CD4-positive, alpha-beta T cell treated with Interleukin-17A for 1 hour (primary cell): Measurements from ENCODE around the gene POTEE.
"Not testable (repeated sequence)": the region's sequence is repeated elsewhere in the genome, so short reads cannot be mapped to it uniquely, and the experiment has no call there.

Experiments
- DNase-seq: peaks from one replicate; pipeline ENCODE4 v3.0.0-alpha.2; 2020

The POTEE gene

DNA sequence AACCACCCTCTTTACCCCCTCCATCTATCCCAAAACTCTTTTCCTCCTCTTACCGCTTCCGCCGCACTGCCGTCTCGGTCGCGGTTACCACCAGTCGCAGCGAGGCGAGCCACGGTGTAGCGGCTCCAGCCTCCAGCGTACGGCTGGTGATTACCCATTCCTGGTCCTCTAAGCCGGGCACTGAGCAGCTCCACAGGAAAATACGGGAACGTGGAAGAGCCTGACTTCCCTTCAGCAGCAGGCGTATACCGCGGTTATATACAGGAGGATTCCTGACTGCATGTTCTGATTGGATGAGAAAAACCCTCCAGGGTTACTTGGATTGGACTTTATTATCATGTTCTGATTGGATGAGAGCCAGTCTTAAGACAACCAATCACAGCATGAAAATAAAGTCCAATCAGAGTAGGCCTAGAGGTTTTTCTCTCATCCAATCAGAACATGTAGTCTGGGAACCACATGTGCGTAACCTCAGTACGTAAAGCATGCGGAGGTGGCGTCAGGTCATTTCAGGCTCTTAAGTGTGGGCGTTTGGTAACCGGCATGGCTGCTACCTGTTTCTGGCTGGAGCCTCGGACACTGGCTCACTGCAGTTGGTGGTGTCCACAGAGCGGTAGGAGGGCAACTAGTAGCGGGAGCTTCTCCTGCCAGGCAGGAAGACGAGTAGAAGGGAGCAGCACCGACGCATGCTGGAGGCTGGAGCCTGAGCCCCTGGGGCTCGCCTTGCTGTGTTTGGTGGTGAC lies at the start of gene POTEE:
Gene POTEE, plus strand, starts transcription at position 507 of the 743 bp plus-strand sequence. CDS start 8,867 bp downstream, outside the sequence.
- DNase-seq: not testable (repeated sequence)

DNA sequence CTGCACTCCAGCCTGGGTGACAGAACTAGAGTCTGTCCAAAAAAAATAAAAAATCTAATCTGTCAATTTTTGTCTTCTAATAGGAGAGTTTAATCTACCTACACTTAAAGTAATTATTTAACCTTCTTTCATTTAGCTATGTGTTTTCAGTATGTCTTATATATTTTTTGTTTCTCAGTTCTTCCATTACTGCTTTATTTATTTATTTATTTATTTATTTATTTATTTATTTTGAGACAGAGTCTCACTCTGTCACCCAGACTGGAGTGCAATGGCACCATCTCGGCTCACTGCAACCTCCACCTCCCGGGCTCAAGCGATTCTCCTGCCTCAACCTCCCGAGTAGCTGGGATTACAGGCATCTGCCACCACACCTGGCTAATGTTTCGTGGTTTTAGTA lies 43.8 kb upstream of the POTEE start:
- DNase-seq: not testable (repeated sequence)

DNA sequence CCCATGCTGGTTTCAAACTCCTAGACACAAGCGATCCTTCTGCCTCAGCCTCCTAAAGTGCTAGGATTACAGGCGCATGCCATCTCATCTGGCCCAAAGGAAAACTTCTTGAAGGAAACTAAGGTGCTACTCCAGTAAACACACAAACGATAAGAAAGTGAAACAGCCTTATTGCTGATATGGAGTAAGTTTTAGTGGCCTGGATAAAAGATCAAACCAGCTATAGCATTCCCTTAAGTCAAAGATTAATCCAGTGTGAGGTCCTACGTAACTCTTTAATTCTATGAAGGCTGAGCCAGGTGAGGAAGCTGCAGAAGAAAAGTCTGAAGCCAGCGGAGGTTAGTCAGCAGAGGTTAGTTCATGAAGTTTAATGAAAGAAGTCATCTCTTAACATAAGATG lies 40.8 kb upstream of the POTEE start:
- no peak for DNase-seq

DNA sequence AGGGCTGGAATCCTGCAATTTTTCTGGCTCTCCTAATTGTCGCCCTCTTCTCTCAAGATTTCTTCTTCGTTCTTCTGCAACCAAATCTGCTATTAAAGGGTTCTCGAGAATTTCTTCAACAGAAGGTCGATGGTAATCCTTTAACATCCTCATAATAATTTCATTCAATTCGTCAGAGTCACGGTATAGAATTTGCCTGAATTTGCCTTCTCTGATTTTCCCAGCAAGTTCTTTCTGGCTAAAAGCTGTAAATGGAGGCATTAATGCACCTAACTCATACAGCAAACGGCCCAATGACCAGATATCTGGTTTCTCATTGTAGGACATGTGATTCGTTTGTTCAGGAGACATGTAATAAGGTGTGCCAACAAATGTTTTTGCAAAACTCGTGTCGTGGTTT lies 31.3 kb upstream of the POTEE start:
- not testable (repeated sequence) for DNase-seq

DNA sequence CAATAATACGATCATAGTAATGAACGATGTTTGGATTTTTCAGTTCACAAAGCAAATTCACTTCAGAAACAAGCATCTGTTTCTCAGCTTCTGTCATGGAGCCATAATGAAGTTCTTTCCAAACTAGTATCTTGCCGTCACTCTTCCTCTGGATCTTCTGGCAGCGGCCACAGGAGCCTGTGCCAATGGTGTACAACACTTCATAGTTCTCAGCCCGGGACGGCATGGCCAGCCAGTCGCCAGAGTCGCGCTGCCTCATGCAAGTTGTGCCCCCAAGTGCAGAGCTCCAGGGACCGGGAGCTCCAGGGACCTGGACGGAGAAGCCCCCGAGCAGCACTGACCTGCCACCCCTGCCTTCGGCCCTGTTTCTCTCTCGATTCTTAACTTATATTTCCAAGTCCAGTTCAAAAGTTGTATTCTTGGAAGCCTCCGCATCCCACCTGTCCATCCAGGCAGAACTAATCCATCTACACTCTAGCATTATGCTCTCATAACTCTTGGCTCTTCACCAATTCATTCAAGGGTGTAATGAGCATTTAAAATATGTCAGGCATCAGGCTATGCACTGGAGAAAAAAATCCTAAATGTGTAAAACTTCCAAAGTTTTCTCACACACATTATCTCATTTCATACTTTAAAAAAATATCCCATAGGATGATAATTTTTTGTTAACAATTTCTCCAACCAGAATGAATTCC lies 30.5 kb upstream of the POTEE start:
- not testable (repeated sequence) for DNase-seq

DNA sequence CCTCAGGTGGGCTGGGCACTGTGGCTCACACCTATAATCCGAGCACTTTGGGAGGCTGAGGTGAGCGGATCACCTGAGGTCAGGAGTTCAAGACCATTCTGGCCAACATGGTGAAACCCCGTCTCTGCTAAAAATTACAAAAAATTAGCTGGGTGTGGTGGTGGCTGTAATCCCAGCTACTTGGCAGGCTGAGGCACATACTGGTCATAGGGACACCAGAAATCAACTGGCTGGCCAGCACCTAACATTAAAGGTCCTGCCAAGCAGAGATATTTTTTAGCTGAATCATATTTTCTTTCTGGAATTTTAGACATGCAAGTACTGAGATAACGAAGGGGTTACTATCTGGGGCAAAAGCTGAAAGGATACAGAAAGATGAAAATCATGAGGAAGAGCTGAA lies 27.9 kb upstream of the POTEE start:
- not testable (repeated sequence) for DNase-seq

DNA sequence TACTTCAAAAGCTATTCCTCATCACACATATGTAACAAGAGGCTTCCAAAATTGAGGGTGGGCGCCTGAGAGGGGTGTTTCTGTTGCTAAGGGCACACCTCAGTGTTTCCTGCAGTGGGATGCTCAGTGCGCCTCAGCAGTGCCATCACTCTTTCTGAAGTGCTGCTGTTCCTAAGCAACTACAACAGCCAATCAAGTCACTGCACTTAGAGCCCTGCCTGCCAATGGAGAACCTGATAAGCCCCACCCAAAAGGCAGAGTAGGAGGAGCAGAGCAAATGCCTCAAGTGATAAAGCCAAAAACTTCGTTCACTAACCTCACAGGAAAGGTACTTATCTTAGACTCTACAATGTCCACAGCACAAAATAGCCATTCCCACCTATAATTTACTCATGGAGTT lies 15.9 kb upstream of the POTEE start:
- DNase-seq: not testable (repeated sequence)

DNA sequence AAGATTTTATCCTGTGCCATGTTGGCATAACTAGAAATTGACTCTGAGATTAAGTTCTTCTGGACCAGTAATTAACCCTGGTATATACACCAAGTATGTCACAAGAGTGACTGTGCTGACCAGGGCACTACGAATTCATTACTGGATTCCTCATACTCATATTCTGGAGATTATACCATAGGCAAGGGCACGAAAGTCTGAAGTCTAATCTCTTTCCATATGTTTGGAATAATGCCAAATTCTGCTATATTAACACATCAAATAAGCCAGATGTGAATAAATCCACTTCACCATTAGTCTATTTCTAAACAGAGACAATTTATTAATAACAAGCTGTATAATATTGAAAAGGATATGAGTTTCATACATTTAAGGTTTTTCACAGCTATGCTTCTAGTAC lies 13.2 kb upstream of the POTEE start:
- not testable (repeated sequence) for DNase-seq

DNA sequence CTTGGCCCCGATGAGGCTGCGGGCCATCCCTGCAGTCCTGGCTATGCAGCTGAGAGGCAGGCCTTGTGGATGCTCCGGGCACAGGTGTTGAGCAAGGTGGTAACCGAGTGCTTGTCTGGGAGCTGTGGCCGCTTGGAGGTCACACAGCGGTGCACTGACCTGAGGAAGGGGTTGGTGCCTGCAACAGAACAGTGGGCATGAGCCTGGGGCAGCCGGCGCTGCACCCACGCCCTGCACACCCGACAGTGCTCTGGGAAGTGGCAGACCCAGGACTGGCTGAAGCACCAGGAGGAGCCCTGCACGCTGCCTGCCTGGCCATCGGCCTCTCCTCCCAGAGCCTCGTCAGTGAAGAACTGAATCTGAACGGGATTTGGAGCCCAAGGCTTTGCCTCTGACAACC lies 8.2 kb upstream of the POTEE start:
- DNase-seq: no peak

DNA sequence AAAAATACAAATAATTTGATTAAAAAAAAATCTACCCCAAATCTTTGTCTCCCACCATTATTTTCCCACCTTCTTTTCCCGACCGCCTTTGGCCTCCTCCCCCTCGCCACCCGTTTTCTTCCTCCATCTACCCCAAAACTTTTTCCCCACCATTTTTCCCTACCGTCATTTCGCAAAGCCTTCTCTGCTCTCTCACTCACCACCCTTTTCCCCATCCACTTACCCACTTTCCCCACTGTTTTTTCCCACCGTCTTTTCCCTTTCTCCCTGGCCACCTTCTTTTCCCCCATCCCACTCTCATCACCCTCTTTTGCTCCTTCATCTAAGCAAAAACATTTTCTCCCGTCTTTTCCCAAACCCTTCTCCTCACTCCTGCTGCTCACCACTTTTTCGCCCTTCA lies 1.5 kb upstream of the POTEE start:
- not testable (repeated sequence) for DNase-seq

DNA sequence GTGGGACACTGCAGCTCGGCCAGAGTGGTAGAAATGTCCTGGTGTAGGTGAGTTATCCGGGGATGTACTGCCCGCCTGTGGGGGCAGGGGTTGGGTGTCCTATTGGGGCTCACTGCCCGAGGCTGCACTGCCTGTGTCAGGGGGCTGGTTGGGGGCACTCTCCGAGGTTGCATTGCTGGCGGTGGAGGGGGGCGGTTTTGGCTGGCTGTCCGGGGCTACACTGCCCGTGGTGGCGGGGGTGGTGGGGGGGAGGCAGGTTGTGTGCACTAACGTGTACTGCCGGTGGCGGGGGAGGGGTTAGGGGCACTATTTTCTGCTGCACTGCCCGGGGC lies 403 bp downstream of the POTEE start:
- not testable (repeated sequence) for DNase-seq

DNA sequence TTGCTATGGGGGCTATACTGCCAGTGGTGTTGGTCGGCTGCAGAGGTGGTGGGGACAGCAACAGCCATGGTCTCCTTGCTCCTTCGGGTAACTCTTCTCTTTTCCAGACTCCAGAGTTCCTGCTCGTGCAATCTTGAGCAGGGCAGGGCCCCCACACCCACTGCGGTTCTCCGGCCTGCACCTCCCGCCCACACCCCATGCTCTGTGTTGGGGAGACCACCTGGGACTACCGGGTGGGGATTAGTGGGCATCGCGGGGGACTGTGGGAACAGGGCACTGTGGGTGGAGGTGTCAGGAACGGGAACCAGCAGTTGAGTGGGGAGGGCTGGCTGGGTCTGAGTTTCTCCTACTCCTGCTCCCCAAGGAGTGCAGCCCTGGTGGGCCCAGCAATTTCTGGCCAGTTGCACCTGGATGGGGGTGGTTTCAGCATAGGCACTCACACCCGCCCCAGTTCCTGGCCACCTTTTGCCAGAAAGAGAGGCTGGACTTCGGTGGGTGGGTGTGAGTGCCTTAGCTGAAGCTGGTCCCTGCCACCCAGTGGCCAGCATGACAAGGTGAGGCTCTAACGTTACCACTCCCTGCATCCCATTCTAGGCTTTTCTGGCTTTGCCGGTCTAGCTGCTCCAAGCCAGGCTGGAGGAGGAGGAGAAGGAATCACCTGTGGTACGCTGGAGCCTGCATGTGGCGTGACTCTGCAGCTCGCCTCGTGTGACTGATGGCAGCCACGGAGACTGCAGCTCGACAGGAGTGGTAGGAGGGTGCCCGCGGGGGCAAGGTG lies 1.3 kb downstream of the POTEE start:
- not testable (repeated sequence) for DNase-seq

DNA sequence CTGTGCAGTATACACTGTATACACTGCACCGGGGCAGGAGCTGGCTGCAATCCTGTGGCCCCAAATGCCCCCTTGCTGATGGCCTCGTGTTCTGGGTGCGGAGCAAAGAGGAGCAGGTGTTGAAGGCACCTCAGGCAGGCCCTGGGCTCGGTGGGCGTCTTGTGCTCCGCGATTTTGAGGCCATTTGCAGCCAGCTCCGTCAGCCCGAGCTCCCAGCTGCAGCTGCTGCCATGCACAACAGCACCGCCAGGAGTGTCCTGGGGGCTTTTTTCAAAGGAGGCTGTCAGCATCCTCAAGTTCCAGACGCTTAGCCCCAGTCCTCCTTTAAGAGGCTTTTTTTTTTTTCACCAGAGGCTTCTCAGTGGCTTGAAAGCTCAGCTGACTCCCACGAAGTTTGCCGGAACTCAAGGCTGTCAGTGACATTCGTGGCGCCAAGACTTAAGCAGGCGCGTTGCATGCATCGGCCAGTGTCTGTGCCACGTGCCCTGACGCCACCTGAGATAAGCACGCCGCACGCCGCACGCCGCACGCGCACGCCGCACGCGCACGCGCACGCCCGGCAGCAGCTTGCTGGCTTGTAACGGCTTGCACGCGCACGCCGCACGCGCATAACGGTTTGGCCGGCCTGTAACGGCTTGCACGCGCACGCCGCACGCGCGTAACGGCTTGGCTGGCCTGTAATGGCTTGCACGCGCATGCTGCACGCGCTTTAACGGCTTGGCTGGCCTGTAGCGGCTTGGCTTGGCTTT lies 8.1 kb downstream of the POTEE start:
- not testable (repeated sequence) for DNase-seq

DNA sequence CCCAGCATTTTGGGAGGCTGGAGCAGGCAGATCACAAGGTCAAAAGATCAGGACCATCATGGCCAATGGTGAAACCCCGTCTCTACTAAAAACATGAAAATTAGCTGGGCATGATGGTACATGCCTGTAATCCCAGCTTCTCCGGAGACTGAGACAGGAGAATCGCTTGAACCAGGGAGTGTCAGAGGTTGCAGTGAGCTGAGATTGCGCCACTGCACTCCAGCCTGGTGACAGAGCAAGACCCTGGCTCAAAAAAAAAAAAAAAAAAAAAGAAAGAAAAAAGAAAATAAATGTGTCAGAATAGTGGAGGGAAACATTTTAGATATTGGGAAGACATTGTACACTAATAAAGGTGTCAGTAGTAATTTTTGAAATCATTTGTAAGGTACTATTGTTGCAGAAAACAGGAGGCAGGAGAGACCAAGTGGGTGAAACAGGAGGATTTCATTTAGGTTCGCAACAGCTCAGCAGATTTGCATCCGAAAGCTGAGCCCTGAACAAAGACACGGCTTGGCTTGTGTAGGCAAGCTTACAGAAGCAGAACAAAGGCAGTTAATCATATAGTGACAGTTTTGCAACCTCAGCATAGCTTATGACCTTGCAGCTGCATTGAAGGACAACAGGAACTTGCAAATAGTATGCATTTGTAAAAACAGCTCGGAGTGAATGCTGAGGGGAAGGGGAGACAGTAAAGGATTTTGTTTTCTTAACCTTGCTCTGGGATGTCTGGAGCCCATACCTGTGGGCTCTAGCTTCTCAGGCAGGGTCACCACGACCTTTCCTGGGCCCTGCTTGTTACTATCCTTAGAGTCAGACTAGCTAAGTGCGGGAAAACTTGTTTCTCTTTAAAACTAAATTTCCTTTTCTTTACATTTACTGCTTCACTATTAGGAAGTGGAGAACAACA lies 26.5 kb downstream of the POTEE start:
- DNase-seq: not testable (repeated sequence)
